ENCODE measurements around the gene CDK14.
"Not testable (repeated sequence)": the region's sequence is repeated elsewhere in the genome, so short reads cannot be mapped to it uniquely, and the experiment has no call there.

Gene CDK14

DNA sequence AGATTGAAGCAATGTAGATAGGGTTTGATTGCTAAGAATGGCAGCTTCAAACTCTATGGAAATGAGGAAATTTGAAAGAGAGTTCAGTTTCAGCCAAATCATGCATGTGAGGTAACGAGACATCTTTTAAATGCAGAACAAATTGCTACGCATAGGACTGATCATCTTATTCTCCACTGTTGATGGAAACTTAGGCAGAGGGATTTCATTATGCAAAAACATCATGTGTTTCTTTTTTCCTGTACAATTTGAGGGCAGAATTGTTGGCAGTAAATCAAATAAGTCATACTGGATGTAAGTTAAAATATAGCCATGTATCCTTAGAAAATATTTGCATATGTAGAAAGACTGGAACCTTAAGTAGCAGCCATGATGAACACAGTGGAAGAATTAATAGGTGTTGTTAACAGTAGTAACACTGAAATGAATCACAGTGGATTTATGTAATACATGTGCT, 327.4 kb downstream of the CDK14 start:
- no peaks in the 10 kb centered on the region for H3K27me3 ChIP-seq (ENCODE audit: insufficient read depth, poor library complexity, severe bottlenecking)
- H3K27ac ChIP-seq (replicated peaks), result no peak overlapping the region
- TF ChIP-seq, protein P1, sequence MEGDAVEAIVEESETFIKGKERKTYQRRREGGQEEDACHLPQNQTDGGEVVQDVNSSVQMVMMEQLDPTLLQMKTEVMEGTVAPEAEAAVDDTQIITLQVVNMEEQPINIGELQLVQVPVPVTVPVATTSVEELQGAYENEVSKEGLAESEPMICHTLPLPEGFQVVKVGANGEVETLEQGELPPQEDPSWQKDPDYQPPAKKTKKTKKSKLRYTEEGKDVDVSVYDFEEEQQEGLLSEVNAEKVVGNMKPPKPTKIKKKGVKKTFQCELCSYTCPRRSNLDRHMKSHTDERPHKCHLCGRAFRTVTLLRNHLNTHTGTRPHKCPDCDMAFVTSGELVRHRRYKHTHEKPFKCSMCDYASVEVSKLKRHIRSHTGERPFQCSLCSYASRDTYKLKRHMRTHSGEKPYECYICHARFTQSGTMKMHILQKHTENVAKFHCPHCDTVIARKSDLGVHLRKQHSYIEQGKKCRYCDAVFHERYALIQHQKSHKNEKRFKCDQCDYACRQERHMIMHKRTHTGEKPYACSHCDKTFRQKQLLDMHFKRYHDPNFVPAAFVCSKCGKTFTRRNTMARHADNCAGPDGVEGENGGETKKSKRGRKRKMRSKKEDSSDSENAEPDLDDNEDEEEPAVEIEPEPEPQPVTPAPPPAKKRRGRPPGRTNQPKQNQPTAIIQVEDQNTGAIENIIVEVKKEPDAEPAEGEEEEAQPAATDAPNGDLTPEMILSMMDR (IDR thresholded peaks at IDR 0.05; ENCODE audit: insufficient read depth, low read length), result no peak
- TF ChIP-seq, protein P2, sequence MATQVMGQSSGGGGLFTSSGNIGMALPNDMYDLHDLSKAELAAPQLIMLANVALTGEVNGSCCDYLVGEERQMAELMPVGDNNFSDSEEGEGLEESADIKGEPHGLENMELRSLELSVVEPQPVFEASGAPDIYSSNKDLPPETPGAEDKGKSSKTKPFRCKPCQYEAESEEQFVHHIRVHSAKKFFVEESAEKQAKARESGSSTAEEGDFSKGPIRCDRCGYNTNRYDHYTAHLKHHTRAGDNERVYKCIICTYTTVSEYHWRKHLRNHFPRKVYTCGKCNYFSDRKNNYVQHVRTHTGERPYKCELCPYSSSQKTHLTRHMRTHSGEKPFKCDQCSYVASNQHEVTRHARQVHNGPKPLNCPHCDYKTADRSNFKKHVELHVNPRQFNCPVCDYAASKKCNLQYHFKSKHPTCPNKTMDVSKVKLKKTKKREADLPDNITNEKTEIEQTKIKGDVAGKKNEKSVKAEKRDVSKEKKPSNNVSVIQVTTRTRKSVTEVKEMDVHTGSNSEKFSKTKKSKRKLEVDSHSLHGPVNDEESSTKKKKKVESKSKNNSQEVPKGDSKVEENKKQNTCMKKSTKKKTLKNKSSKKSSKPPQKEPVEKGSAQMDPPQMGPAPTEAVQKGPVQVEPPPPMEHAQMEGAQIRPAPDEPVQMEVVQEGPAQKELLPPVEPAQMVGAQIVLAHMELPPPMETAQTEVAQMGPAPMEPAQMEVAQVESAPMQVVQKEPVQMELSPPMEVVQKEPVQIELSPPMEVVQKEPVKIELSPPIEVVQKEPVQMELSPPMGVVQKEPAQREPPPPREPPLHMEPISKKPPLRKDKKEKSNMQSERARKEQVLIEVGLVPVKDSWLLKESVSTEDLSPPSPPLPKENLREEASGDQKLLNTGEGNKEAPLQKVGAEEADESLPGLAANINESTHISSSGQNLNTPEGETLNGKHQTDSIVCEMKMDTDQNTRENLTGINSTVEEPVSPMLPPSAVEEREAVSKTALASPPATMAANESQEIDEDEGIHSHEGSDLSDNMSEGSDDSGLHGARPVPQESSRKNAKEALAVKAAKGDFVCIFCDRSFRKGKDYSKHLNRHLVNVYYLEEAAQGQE (IDR thresholded peaks at IDR 0.05; ENCODE audit: insufficient replicate concordance, low read depth), result no peak
- no peak for TF ChIP-seq GABPA (IDR thresholded peaks at IDR 0.05; ENCODE audit: low read depth)
- TF ChIP-seq SPI1 (IDR thresholded peaks at IDR 0.05; ENCODE audit: borderline replicate concordance, low read depth), result no peak
- TF ChIP-seq POLR2AphosphoS5 (IDR thresholded peaks at IDR 0.05; ENCODE audit: low read depth), result no peak
- no peak for DNase-seq (ENCODE audit: low read depth in 1 of 2, low spot score in 1 of 2)
- no peak overlapping the region for H3K4me3 ChIP-seq (replicated peaks; ENCODE audit: insufficient read depth, low read length)

DNA sequence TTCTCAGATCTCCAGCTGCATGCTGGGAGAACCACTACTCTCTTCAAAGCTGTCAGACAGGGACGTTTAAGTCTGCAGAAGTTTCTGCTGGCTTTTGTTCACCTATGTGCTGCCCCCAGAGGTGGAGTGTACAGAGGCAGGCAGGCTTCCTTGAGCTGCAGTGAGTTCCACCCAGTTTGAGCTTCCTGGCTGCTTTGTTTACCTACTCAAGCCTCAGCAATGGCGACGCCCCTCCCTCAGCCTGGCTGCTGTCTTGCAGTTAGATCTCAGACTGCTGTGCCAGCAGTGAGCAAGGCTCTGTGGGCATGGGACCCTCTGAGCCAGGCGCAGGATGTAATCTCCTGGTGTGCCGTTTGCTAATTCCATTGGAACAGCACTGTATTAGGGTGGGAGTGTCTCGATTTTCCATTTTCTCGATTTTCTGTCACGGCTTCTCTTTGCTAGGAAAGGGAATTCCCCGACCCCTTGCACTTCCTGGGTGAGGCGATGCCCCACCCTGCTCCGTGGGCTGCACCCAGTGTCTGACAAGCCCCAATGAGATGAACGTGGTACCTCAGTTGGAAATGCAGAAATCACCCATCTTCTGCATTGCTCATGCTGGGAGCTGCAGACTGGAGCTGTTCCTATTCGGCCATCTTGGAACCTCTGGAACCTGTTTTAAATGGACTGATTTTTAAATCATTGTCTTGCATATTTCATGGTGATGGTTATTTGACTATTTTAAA, 332.7 kb downstream of the CDK14 start:
- H3K27me3 ChIP-seq (ENCODE audit: insufficient read depth, poor library complexity, severe bottlenecking); DNase-seq (ENCODE audit: low read depth in 1 of 2, low spot score in 1 of 2); H3K27ac ChIP-seq (replicated peaks); H3K4me3 ChIP-seq (replicated peaks; ENCODE audit: insufficient read depth, low read length): not testable (repeated sequence)

DNA sequence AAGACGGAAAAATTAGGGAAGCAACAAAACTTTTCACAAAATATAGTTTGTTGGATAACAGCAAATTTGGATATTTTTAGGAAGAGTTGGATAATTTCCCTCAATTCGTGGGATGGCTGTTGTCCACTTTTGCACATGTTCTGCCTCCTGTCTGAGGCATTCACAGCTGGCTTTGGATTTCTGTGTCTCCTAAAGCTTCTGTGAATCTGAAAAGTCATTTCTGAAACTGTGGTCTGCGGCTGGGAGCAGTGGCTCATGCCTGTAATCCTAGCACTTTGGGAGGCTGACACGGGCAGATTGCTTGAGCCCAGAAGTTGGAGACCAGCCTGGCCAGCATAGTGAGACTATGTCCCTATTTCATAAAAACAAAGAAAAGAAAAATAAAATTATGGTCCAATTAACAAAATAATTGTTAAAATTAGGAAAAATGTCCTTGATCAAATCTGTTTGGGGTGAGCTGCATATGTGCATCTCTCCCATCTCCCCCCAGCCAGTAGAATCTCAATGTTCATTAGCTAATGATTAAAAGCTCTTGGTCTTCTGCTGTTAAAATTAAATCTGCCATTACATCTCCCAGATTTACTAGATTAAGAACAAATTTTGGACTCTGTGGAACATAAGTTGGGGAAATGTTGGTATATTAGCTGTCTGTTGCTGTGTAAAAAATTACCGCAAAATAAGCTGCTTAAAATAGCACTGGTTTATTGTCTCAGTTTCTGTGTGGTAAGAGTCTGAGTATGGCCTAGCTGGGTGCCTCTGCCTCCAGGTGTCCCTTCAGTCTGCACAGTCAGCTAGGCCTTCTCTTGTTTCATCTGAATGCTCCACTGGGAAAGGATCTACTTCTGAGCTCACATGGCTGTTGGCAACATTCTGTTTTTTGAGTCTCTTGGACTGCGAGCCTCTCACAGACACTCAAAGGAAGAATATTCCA, 336.1 kb downstream of the CDK14 start:
- TF ChIP-seq SPI1 (IDR thresholded peaks at IDR 0.05; ENCODE audit: borderline replicate concordance, low read depth) (no peak), POLR2AphosphoS5 (IDR thresholded peaks at IDR 0.05; ENCODE audit: low read depth) (no peak), GABPA (IDR thresholded peaks at IDR 0.05; ENCODE audit: low read depth) (no peak)
- TF ChIP-seq, protein P1 (IDR thresholded peaks at IDR 0.05; ENCODE audit: insufficient read depth, low read length), result no peak
- TF ChIP-seq, protein P2 (IDR thresholded peaks at IDR 0.05; ENCODE audit: insufficient replicate concordance, low read depth), result no peak
- H3K4me3 ChIP-seq (replicated peaks; ENCODE audit: insufficient read depth, low read length), result no peak overlapping the region
- H3K27ac ChIP-seq (replicated peaks), result no peak overlapping the region
- H3K27me3 ChIP-seq (ENCODE audit: insufficient read depth, poor library complexity, severe bottlenecking), result no peaks in the 10 kb centered on the region
- no peak for DNase-seq (ENCODE audit: low read depth in 1 of 2, low spot score in 1 of 2)

DNA sequence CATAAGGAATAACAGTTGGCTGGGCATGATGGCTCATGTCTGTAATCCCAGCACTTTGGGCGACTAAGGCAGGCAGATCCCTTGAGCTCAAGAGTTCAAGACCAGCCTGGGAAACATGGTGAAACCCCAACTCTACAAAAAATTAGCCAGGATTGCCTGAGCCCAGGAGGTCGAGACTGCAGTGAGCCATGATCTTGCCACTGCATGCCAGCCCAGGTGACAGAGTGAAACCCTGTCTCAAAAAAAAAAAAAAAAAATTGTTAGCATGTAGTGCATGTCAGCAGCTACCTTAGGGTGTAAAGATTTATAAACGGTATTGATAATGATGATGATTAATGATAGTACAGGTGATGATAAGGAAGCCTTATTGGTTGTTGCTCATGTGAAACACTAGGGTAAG, 336.9 kb downstream of the CDK14 start:
- Histone ChIP-seq H3K4me3 (replicated peaks; ENCODE audit: insufficient read depth, low read length) (no peak overlapping the region), H3K27me3 (ENCODE audit: insufficient read depth, poor library complexity, severe bottlenecking) (no peaks in the 10 kb centered on the region), H3K27ac (replicated peaks) (no peak overlapping the region)
- no peak for DNase-seq (ENCODE audit: low read depth in 1 of 2, low spot score in 1 of 2)
- TF ChIP-seq, protein P2 (IDR thresholded peaks at IDR 0.05; ENCODE audit: insufficient replicate concordance, low read depth), result no peak
- no peak for TF ChIP-seq SPI1 (IDR thresholded peaks at IDR 0.05; ENCODE audit: borderline replicate concordance, low read depth)
- TF ChIP-seq GABPA (IDR thresholded peaks at IDR 0.05; ENCODE audit: low read depth), result no peak
- TF ChIP-seq, protein P1 (IDR thresholded peaks at IDR 0.05; ENCODE audit: insufficient read depth, low read length), result no peak
- no peak for TF ChIP-seq POLR2AphosphoS5 (IDR thresholded peaks at IDR 0.05; ENCODE audit: low read depth)
